ENCODE measurements around the gene CD300A. TPM values are rescaled to one million over a fixed set of nuclear protein-coding genes. Genes with fewer than 3 reads are reported as not detected.

Gene CD300A
- total and polyA plus RNA-seq, 12 donors: 0.38 to 13.1 (median 1.4) TPM

DNA sequence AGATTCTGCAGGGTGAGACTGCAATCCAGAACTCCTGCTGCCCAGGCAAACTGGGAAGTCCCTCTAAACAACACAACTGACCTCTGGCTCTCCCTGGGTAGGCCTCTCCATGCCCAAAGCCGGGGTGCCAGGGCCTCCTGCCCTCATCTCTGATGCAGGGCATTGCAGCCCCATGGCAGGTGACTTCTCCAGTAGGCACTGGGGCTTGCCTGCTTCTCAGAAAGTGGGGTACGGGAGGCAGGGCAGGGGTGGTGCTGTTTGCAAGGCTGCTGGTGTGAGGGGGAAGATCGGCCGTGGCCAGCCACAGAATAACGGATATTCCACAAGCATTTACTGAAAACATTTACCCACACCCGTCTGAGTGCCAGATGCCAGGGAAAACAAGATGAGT, 38.7 kb upstream of the CD300A start:
- Histone ChIP-seq H3K4me3 (no peak overlapping the region), H3K27me3 (peaks cover 0 to 44% (median 0%) of the 10 kb centered on the region in 7 donors), H3K9me3 (no peaks in the 10 kb centered on the region), H3K27ac (peak overlapping the region in 9 of 10 donors; percentile 63 to 90 (median 76)), H3K4me1 (peaks cover 8 to 62% (median 42%) of the 10 kb centered on the region in 9 donors), H3K36me3 (no peaks in the 10 kb centered on the region)
- ATAC-seq (no peak), DNase-seq (no peak)
- 78 to 79% methylated on average over 6 of the region's 6 CpGs for WGBS, 2 donors
- no peak for TF ChIP-seq CTCF (IDR thresholded peaks at IDR 0.05)
- intact Hi-C loops (cut with DNase I): loop anchor here in 2 of 10 donors (5.0 kb wide), 1 partner anchor 45 kb away; no protein-coding TSS in a partner anchor

- peaks cover 0 to 61% (median 0%) of the 10 kb centered on the region in 7 donors for H3K27me3 ChIP-seq
- peaks cover 8 to 71% (median 48%) of the 10 kb centered on the region in 9 donors for H3K4me1 ChIP-seq
- TF ChIP-seq CTCF (IDR thresholded peaks at IDR 0.05): no peak
- ATAC-seq: peak in 6 of 8 donors; percentile 21 to 52 (median 41)
- peak overlapping the region; percentile 83 to 99 (median 96) for H3K27ac ChIP-seq
- peak overlapping the region; percentile 61 to 83 (median 74) for H3K4me3 ChIP-seq
- no peaks in the 10 kb centered on the region for H3K9me3 ChIP-seq
- 58 to 62% methylated on average over 19 of the region's 19 CpGs for WGBS, 2 donors
- H3K36me3 ChIP-seq: no peaks in the 10 kb centered on the region
- peak in 1 of 2 donors; percentile 37 for DNase-seq
- intact Hi-C loops (cut with DNase I): loop anchor here in 3 of 10 donors (2.0 to 5.0 kb wide), 2 partner anchors 27 to 47 kb away; no protein-coding TSS in a partner anchor
These were observed 36.6 kb upstream of the CD300A start for GRCh38 chr17:74429604-74430384.

- ATAC-seq: no peak
- intact Hi-C loops (cut with DNase I): loop anchor here in 1 of 10 donors (2.0 kb wide), 1 partner anchor 26 kb away; no protein-coding TSS in a partner anchor
- H3K4me1 ChIP-seq: peaks cover 8 to 75% (median 48%) of the 10 kb centered on the region in 9 donors
These were observed 36.1 kb upstream of the CD300A start for GRCh38 chr17:74430385-74430705.

More at GRCh38 chr17:74430385-74430705, 36.1 kb upstream of the CD300A start:
- H3K27ac ChIP-seq: peak overlapping the region; percentile 83 to 99 (median 96)
- no peak for DNase-seq
- H3K27me3 ChIP-seq: peaks cover 0 to 61% (median 0%) of the 10 kb centered on the region in 7 donors
- TF ChIP-seq CTCF (IDR thresholded peaks at IDR 0.05): no peak
- H3K36me3 ChIP-seq: no peaks in the 10 kb centered on the region
- peak overlapping the region; percentile 61 to 83 (median 74) for H3K4me3 ChIP-seq
- WGBS, 2 donors: 20 to 25% methylated on average over 13 of the region's 13 CpGs
- no peaks in the 10 kb centered on the region for H3K9me3 ChIP-seq
